ENCODE data around the gene PSKH1. TPM values are rescaled to one million over a fixed set of nuclear protein-coding genes. Genes with fewer than 3 reads are reported as not detected.

PSKH1 gene
- total RNA-seq, 1 donor from 2014 or later, result 15.5 TPM

GRCh38 chr16:67881621-67882161, 11.4 kb upstream of the PSKH1 start:
- H3K27me3 ChIP-seq (ENCODE audit: control insufficient read depth, insufficient read depth, low read length), result no peaks in the 10 kb centered on the region
- no peak for DNase-seq (ENCODE audit: low read depth)
- TF ChIP-seq, protein P1, sequence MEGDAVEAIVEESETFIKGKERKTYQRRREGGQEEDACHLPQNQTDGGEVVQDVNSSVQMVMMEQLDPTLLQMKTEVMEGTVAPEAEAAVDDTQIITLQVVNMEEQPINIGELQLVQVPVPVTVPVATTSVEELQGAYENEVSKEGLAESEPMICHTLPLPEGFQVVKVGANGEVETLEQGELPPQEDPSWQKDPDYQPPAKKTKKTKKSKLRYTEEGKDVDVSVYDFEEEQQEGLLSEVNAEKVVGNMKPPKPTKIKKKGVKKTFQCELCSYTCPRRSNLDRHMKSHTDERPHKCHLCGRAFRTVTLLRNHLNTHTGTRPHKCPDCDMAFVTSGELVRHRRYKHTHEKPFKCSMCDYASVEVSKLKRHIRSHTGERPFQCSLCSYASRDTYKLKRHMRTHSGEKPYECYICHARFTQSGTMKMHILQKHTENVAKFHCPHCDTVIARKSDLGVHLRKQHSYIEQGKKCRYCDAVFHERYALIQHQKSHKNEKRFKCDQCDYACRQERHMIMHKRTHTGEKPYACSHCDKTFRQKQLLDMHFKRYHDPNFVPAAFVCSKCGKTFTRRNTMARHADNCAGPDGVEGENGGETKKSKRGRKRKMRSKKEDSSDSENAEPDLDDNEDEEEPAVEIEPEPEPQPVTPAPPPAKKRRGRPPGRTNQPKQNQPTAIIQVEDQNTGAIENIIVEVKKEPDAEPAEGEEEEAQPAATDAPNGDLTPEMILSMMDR (IDR thresholded peaks at IDR 0.05; ENCODE audit: insufficient read depth, low read length, severe bottlenecking), result no peak
- FAIRE-seq, result peak; percentile 81
- peaks cover 59% of the 10 kb centered on the region for H3K36me3 ChIP-seq (ENCODE audit: control insufficient read depth, insufficient read depth, low read length)
- no peak overlapping the region for H3K4me3 ChIP-seq (ENCODE audit: low read depth, low read length)

GRCh38 chr16:67882374-67883145, 10.5 kb upstream of the PSKH1 start:
- TF ChIP-seq, protein P1 (IDR thresholded peaks at IDR 0.05; ENCODE audit: insufficient read depth, low read length, severe bottlenecking), result no peak
- Histone ChIP-seq H3K27me3 (ENCODE audit: control insufficient read depth, insufficient read depth, low read length) (no peaks in the 10 kb centered on the region), H3K4me3 (ENCODE audit: low read depth, low read length) (no peak overlapping the region), H3K36me3 (ENCODE audit: control insufficient read depth, insufficient read depth, low read length) (peaks cover 53% of the 10 kb centered on the region)
- no peak for FAIRE-seq
- DNase-seq (ENCODE audit: low read depth), result no peak

DNA sequence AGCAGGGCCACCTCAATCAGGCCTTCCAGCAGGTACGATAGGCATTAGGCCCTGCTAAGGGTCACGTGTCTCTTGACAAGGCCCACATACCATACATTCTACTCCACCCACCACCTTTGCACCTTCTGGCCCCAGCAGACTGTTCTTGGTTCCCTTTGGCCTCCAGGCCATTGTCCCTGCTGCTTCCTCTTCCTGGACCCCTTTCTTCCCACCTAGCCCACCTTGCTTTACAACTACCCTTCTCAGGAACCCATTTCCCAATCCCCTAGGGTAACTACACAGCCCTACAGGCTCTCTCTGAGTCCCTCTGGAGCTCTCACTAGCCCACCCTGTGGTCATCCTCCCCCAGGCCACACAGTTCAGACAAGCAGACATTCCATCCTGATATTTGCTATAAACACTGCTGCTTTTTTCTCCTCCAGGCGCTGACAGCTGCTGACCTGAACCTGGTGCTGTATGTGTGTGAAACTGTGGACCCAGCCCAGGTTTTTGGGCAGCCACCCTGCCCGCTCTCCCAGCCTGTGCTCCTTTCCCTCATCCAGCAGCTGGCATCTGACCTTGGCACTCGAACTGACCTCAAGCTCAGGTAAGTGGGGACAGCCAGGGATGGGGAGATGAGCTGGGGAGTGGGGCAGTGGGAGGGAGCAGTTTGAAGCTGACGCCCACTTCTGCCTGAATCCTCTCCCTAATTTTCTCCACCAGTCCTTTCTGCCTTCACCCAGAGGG, 9.7 kb upstream of the PSKH1 start:
- no peak for FAIRE-seq
- no peak for DNase-seq (ENCODE audit: low read depth)
- TF ChIP-seq, protein P1 (IDR thresholded peaks at IDR 0.05; ENCODE audit: insufficient read depth, low read length, severe bottlenecking), result no peak
- H3K4me3 ChIP-seq (ENCODE audit: low read depth, low read length), result no peak overlapping the region
- no peaks in the 10 kb centered on the region for H3K27me3 ChIP-seq (ENCODE audit: control insufficient read depth, insufficient read depth, low read length)
- peaks cover 47% of the 10 kb centered on the region for H3K36me3 ChIP-seq (ENCODE audit: control insufficient read depth, insufficient read depth, low read length)

GRCh38 chr16:67883872-67884261, 9.2 kb upstream of the PSKH1 start:
- TF ChIP-seq, protein P1 (IDR thresholded peaks at IDR 0.05; ENCODE audit: insufficient read depth, low read length, severe bottlenecking), result peak; percentile 94
- H3K4me3 ChIP-seq (ENCODE audit: low read depth, low read length), result no peak overlapping the region
- no peaks in the 10 kb centered on the region for H3K27me3 ChIP-seq (ENCODE audit: control insufficient read depth, insufficient read depth, low read length)
- DNase-seq (ENCODE audit: low read depth) (no peak), FAIRE-seq (no peak)
- peaks cover 42% of the 10 kb centered on the region for H3K36me3 ChIP-seq (ENCODE audit: control insufficient read depth, insufficient read depth, low read length)

DNA sequence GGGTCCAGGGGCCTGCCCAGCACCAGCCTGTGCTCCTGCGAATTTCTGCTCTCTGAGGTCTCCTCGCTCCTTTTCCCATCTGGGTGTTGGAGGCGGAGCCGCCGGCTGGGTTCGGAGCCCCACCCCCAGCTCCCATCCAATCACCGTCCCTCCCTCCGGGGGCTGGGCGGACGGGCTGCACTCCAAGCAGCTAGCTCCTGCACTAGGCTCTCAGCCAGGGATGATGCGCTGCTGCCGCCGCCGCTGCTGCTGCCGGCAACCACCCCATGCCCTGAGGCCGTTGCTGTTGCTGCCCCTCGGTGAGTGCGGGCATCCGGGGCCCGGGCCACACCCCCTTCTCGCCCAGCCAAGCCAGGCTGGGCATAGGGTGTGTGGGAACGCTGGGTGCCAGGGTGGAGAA, 8.4 kb upstream of the PSKH1 start, which contains the start of gene NRN1L:
Gene NRN1L (plus strand): TSS at position 202 of the 400 bp plus-strand sequence. CDS start 19 bp downstream, at position 221.
- DNase-seq (ENCODE audit: low read depth) (peak; percentile 66), FAIRE-seq (no peak)
- TF ChIP-seq, protein P1 (IDR thresholded peaks at IDR 0.05; ENCODE audit: insufficient read depth, low read length, severe bottlenecking), result no peak
- H3K36me3 ChIP-seq (ENCODE audit: control insufficient read depth, insufficient read depth, low read length), result peaks cover 34% of the 10 kb centered on the region
- no peak within 1 kb of the TSS for H3K4me3 ChIP-seq (ENCODE audit: low read depth, low read length)
- H3K27me3 ChIP-seq (ENCODE audit: control insufficient read depth, insufficient read depth, low read length), result no peaks in the 10 kb centered on the region
